K562 (cell line): ENCODE measurements around the gene CDCP1. TPM values are rescaled to one million over a fixed set of nuclear protein-coding genes. Genes with fewer than 3 reads are reported as not detected.

Source experiments
- ATF3 ChIP-seq, 2 experiments: fragments of 450-650 bp in 1 of 2; sonication (generic) in 1 of 2; formaldehyde crosslinking in 1 of 2; IDR thresholded peaks in 1 of 2; conservative IDR thresholded peaks in 1 of 2; 2 replicates each; pipeline versions ENCODE4 v1.6.1 to v1.8.1; 2016 to 2023; ENCODE audit warnings: mild to moderate bottlenecking in 2 of 2, moderate library complexity in 2 of 2, inconsistent platforms in 1 of 2, missing genetic modification reagents in 1 of 2
- COPS2 ChIP-seq: fragments of 450-650 bp; conservative IDR thresholded peaks from 2 replicates; pipeline ENCODE4 v1.6.1; 2016; ENCODE audit warnings: mild to moderate bottlenecking, moderate library complexity
- CTCF ChIP-seq, 3 experiments: IDR thresholded peaks in 2 of 3; conservative IDR thresholded peaks in 1 of 3; 2 replicates each; pipeline ENCODE4 v1.5.1; 2011 to 2012; ENCODE audit warnings: low read length in 3 of 3, mild to moderate bottlenecking in 3 of 3, control low read depth in 2 of 3, improper control_type of control experiment in 1 of 3, inconsistent platforms in 1 of 3, low read depth in 1 of 3, mixed read lengths in 1 of 3, moderate library complexity in 1 of 3; ENCODE audit not compliant: insufficient read depth in 2 of 3
- ID3 ChIP-seq, 2 experiments: fragments of 250-450 bp in 1 of 2; fragments of 450-650 bp in 1 of 2; sonication (Bioruptor Pico) in 1 of 2; IDR thresholded peaks; 2 replicates each; pipeline versions ENCODE4 v1.6.1 to v1.8.0; 2016 to 2021; ENCODE audit warnings: mild to moderate bottlenecking in 2 of 2, moderate library complexity in 2 of 2, missing compliant biosample characterization in 1 of 2, missing genetic modification characterization in 1 of 2
- ILF3 ChIP-seq: fragments of 450-650 bp; IDR thresholded peaks from 2 replicates; pipeline ENCODE4 v1.6.1; 2018; ENCODE audit warnings: antibody characterized with exemption, mild to moderate bottlenecking, moderate library complexity, borderline replicate concordance
- MEF2A ChIP-seq: IDR thresholded peaks from 2 replicates; pipeline ENCODE4 v1.6.1; 2011; ENCODE audit warnings: low read depth, mild to moderate bottlenecking, low read length, moderate library complexity; ENCODE audit not compliant: control insufficient read depth
- POLR2AphosphoS5 ChIP-seq: IDR thresholded peaks from 2 replicates; pipeline ENCODE4 v1.6.1; 2011; ENCODE audit warnings: mild to moderate bottlenecking, low read depth, low read length, moderate library complexity; ENCODE audit not compliant: control insufficient read depth, insufficient read depth
- SMAD2 ChIP-seq: fragments of 150-350 bp; IDR thresholded peaks from 2 replicates; pipeline ENCODE4 v1.6.1; 2014; ENCODE audit warnings: low read depth, mild to moderate bottlenecking, low read length
- SRSF3 ChIP-seq: fragments of 200-400 bp; formaldehyde crosslinking; IDR thresholded peaks from 2 replicates; pipeline ENCODE4 v1.6.1; 2016; ENCODE audit warnings: mild to moderate bottlenecking, low read length, moderate library complexity; ENCODE audit not compliant: insufficient read depth
- TEAD4 ChIP-seq, 2 experiments: sonication (generic) in 1 of 2; formaldehyde crosslinking in 1 of 2; IDR thresholded peaks; 2 replicates each; pipeline versions ENCODE4 v1.6.1 to v1.8.0; 2012 to 2022; ENCODE audit warnings: borderline replicate concordance in 1 of 2, inconsistent platforms in 1 of 2, low read length in 1 of 2, mild to moderate bottlenecking in 1 of 2, missing genetic modification reagents in 1 of 2
- ZHX1 ChIP-seq: fragments of 150-350 bp; conservative IDR thresholded peaks from 2 replicates; pipeline ENCODE4 v1.6.1; 2014; ENCODE audit warnings: low read length
- ZNF449 ChIP-seq: fragments of 250-450 bp; sonication (Bioruptor Pico); IDR thresholded peaks from 2 replicates; pipeline ENCODE4 v1.8.0; 2022; ENCODE audit warnings: moderate library complexity, mild to moderate bottlenecking, inconsistent platforms
- ZNF766 ChIP-seq: fragments of 200-800 bp; sonication (Bioruptor generic); conservative IDR thresholded peaks from 2 replicates; pipeline ENCODE4 v1.6.1; 2016; ENCODE audit warnings: missing genetic modification characterization, missing compliant biosample characterization
- polyA plus RNA-seq, 8 experiments: library from polyadenylated mRNA; depleted of rRNA in 4 of 8; stranded (reverse) in 5 of 8; unstranded in 3 of 8; fragments of >200 nt; fragmentation: Nextera tagmentation in 2 of 8; fragmentation: Illumina TruSeq in 1 of 8; extraction: Ambion mirVana in 2 of 8; extraction: Trizol in 1 of 8; gene quantifications; 2 replicates each; pipeline versions ENCODE4 v1.2.1 to v1.2.3, GENCODE V29; 2011 to 2014; ENCODE audit warnings: inconsistent platforms in 1 of 8, missing spikeins in 1 of 8
- total RNA-seq, 7 experiments: library from RNA; depleted of rRNA in 6 of 7; stranded (reverse); fragments of >200 nt in 6 of 7; fragmentation: Illumina TruSeq in 2 of 7; extraction: Trizol in 2 of 7; gene quantifications; 2 replicates each; pipeline versions ENCODE4 v1.2.1 to v1.2.3, GENCODE V29; 2011 to 2021; ENCODE audit warnings: low replicate concordance in 1 of 7

The CDCP1 gene
- total and polyA plus RNA-seq, 9 of the 15 experiments (the other 6 are each of a cell fraction or from before 2014, with no cell fraction given), result 3.9 to 16.4 (median 5.2) TPM

GRCh38 chr3:45055411-45056143, 90.6 kb downstream of the CDCP1 start (continued):
- TF ChIP-seq ZHX1 (no peak), MEF2A (no peak), ILF3 (no peak), SRSF3 (no peak), POLR2AphosphoS5 (no peak), ATF3 (IDR thresholded peaks at IDR 0.05) (peak; percentile 69), ATF3 (CRISPR knock-in tag; conservative IDR thresholded peaks at IDR 0.05) (no peak), TEAD4 (IDR thresholded peaks at IDR 0.05; ENCODE audit: low read length) (no peak), TEAD4 (CRISPR knock-in tag; IDR thresholded peaks at IDR 0.05; ENCODE audit: borderline replicate concordance) (no peak), CTCF (IDR thresholded peaks at IDR 0.05 in 2 of 3, conservative IDR thresholded peaks at IDR 0.05 in 1 of 3; ENCODE audit: insufficient read depth in 2 of 3, low read depth in 1 of 3, low read length in 3 of 3) (peak; percentile 64 to 82 (median 73); a peak in 5 of 6 replicates), ZNF766 (CRISPR knock-in tag) (peak; percentile 20; the same call in 1 of the 2 replicates), ID3 (CRISPR knock-in tag; IDR thresholded peaks at IDR 0.05) (no peak), ID3 (tag; IDR thresholded peaks at IDR 0.05) (peak; percentile 68), ZNF449 (CRISPR knock-in tag) (0 out of 2 replicates have a peak, but pooled peaks have one; percentile 18), COPS2 (no peak), SMAD2 (no peak)
